B cell (primary cell): ENCODE measurements around the gene NFU1. TPM values are rescaled to one million over a fixed set of nuclear protein-coding genes. Genes with fewer than 3 reads are reported as not detected.

Source experiments
- ATAC-seq: fragments of 200-7000 bp; cut with Tn5 transposase; one replicate; pipeline ENCODE4 v1.10.0; 2021; ENCODE audit warnings: low read depth, mild to moderate bottlenecking, moderate number of reproducible peaks, moderate library complexity
- CTCF ChIA-PET: fragments of 350-600 bp; sonication (Branson Sonifier 250); formaldehyde crosslinking; loops from one replicate; lab custom pipeline; 2021; ENCODE audit warnings: antibody characterized with exemption, inconsistent platforms; lab: Charles Lee
- POLR2A ChIA-PET: fragments of 350-600 bp; sonication (Branson Sonifier 250); formaldehyde crosslinking; loops from one replicate; lab custom pipeline; 2021; ENCODE audit warnings: antibody characterized with exemption; lab: Charles Lee
- DNase-seq: peaks from one replicate; pipeline ENCODE4 v3.0.0; 2013
- H2AFZ ChIP-seq: 2 replicates; pipeline ENCODE4 v1.6.1; 2012; ENCODE audit warnings: mild to moderate bottlenecking, low read depth, low read length; ENCODE audit not compliant: insufficient read depth, poor library complexity, severe bottlenecking
- H3K27ac ChIP-seq, 2 donors: 1 replicate in 1 of 2; 2 replicates in 1 of 2; pipeline ENCODE4 v1.5.1; 2012 to 2013; ENCODE audit warnings: low read length in 2 of 2, mild to moderate bottlenecking in 2 of 2, moderate library complexity in 1 of 2
- H3K27me3 ChIP-seq, 4 experiments: fragments of 200-600 bp in 1 of 4; sonication (generic) in 1 of 4; replicated peaks in 1 of 4; 1 replicate in 2 of 4; 2 replicates in 2 of 4; pipeline versions ENCODE4 v1.6.1 to v1.7.0; 2013 to 2016; ENCODE audit warnings: low read length in 3 of 4, mild to moderate bottlenecking in 2 of 4, mixed read lengths in 1 of 4, moderate library complexity in 1 of 4; ENCODE audit not compliant: insufficient read depth in 4 of 4, control insufficient read depth in 3 of 4; ENCODE audit errors: control extremely low read depth in 1 of 4
- H3K36me3 ChIP-seq, 2 experiments: replicated peaks in 1 of 2; 1 replicate in 1 of 2; 2 replicates in 1 of 2; pipeline versions ENCODE4 v1.6.1 to v1.7.1; 2013; ENCODE audit warnings: low read length in 1 of 2; ENCODE audit not compliant: insufficient read depth in 2 of 2, control insufficient read depth in 1 of 2; ENCODE audit errors: control extremely low read depth in 1 of 2, extremely low read depth in 1 of 2
- H3K4me1 ChIP-seq, 2 donors: fragments of 200-600 bp in 1 of 2; sonication (generic) in 1 of 2; 1 replicate in 1 of 2; 2 replicates in 1 of 2; pipeline versions ENCODE4 v1.5.1 to v1.6.1; 2013 to 2017; ENCODE audit warnings: low read length in 2 of 2; ENCODE audit not compliant: control insufficient read depth in 2 of 2, insufficient read depth in 2 of 2
- H3K4me2 ChIP-seq: replicated peaks from 2 replicates; pipeline ENCODE3; 2012; ENCODE audit warnings: mild to moderate bottlenecking, low read depth, low read length; ENCODE audit not compliant: poor library complexity, severe bottlenecking
- H3K4me3 ChIP-seq, 5 experiments: fragments of 200-600 bp in 1 of 5; sonication (generic) in 1 of 5; 1 replicate in 3 of 5; 2 replicates in 2 of 5; pipeline versions ENCODE4 v1.5.1 to v1.7.0; 2011 to 2016; ENCODE audit warnings: low read length in 4 of 5, mild to moderate bottlenecking in 4 of 5, low read depth in 2 of 5, control low read depth in 1 of 5, moderate library complexity in 1 of 5; ENCODE audit not compliant: insufficient read depth in 1 of 5; ENCODE audit errors: control extremely low read depth in 1 of 5, extremely low read depth in 1 of 5
- H3K79me2 ChIP-seq: fragments of 200-600 bp; sonication (generic); one replicate; pipeline ENCODE4 v1.6.0; 2016; ENCODE audit warnings: low read length; ENCODE audit not compliant: control insufficient read depth, insufficient read depth
- H3K9ac ChIP-seq: fragments of 200-600 bp; sonication (generic); 2 replicates; pipeline ENCODE4 v1.6.1; 2017; ENCODE audit warnings: mild to moderate bottlenecking, low read length, moderate library complexity
- H3K9me3 ChIP-seq, 3 donors: one replicate each; pipeline versions ENCODE4 v1.6.1 to v1.7.1; 2013; ENCODE audit warnings: low read length in 2 of 3; ENCODE audit not compliant: control insufficient read depth in 2 of 3, insufficient read depth in 1 of 3; ENCODE audit errors: control extremely low read depth in 1 of 3
- H4K20me1 ChIP-seq: 2 replicates; pipeline ENCODE4 v1.6.0; 2012; ENCODE audit warnings: mild to moderate bottlenecking, low read length; ENCODE audit not compliant: insufficient read depth, control insufficient read depth, poor library complexity, severe bottlenecking
- H3K27ac Mint-ChIP-seq: one replicate; pipeline ENCODE4 v1.8.0; 2021; ENCODE audit warnings: mixed read lengths
- H3K27me3 Mint-ChIP-seq: one replicate; pipeline ENCODE4 v1.8.0; 2021; ENCODE audit warnings: mixed read lengths
- H3K4me1 Mint-ChIP-seq: one replicate; pipeline ENCODE4 v1.8.0; 2021; ENCODE audit warnings: mixed read lengths
- H3K4me3 Mint-ChIP-seq: one replicate; pipeline ENCODE4 v1.8.0; 2021; ENCODE audit warnings: mixed read lengths
- H3K9me3 Mint-ChIP-seq: one replicate; pipeline ENCODE4 v1.8.0; 2022; ENCODE audit warnings: mixed read lengths; ENCODE audit not compliant: insufficient read depth
- CTCF ChIP-seq: fragments of 200-600 bp; IDR thresholded peaks from one replicate; pipeline ENCODE4 v1.8.0; 2022; ENCODE audit warnings: antibody characterized with exemption, mild to moderate bottlenecking
- EZH2 ChIP-seq: IDR thresholded peaks from 2 replicates; pipeline ENCODE4 v1.6.1; 2012; ENCODE audit warnings: borderline replicate concordance, low read depth, mild to moderate bottlenecking, moderate library complexity, low read length; ENCODE audit not compliant: insufficient read depth, poor library complexity, severe bottlenecking
- WGBS: methylation state at CpG from one replicate; pipeline ENCODE4 v1.1.5; 2013; ENCODE audit warnings: missing lambda C conversion rate; ENCODE audit not compliant: insufficient coverage; 5-methylcytosine and 5-hydroxymethylcytosine counted together
- intact Hi-C: fragments of 100-400 bp; cut with micrococcal nuclease; formaldehyde crosslinking; loops from one replicate; pipeline ENCODE4 v1.10.0; 2022
- polyA plus RNA-seq: library from polyadenylated mRNA; depleted of rRNA; stranded (reverse); fragments of >200 nt; gene quantifications from 2 replicates; pipeline ENCODE4 v1.2.3, GENCODE V29; 2012
- total RNA-seq, 2 donors: library from RNA; stranded (reverse); fragments of 120-200 nt in 1 of 2; gene quantifications; 1 replicate in 1 of 2; 2 replicates in 1 of 2; pipeline versions ENCODE4 v1.2.3 to v1.2.4, GENCODE V29; 2013 to 2022

The NFU1 gene
- total and polyA plus RNA-seq, 2 donors (not counting 1 experiment from before 2014, with no cell fraction given), result 19.2 to 40.6 TPM

GRCh38 chr2:69390001-69390400 is 47.2 kb downstream of the NFU1 start:
- intact Hi-C loops, result no loop called here
- no peak for ATAC-seq
- POLR2A ChIA-PET, result no interaction called here
- H3K4me3 Mint-ChIP-seq, result no peak overlapping the region
- Histone ChIP-seq H3K79me2 (peaks cover 22% of the 10 kb centered on the region), H3K4me3 (no peak overlapping the region), H3K4me1 (peaks cover 15 to 16% of the 10 kb centered on the region in 2 donors), H3K27ac (no peak overlapping the region), H3K9me3 (no peaks in the 10 kb centered on the region), H2AFZ (no peak overlapping the region), H3K4me2 (no peak overlapping the region), H3K9ac (no peak overlapping the region), H3K36me3 (peaks cover 1 to 4% of the 10 kb centered on the region in 2 experiments), H3K27me3 (no peaks in the 10 kb centered on the region), H4K20me1 (no peaks in the 10 kb centered on the region)
- H3K4me1 Mint-ChIP-seq, result peaks cover 21% of the 10 kb centered on the region
- H3K27ac Mint-ChIP-seq, result no peak overlapping the region
- TF ChIP-seq CTCF (no peak), EZH2 (no peak)
- 100% methylated on average over 3 of the region's 3 CpGs for WGBS
- no peaks in the 10 kb centered on the region for H3K27me3 Mint-ChIP-seq
- DNase-seq, result no peak
- no peaks in the 10 kb centered on the region for H3K9me3 Mint-ChIP-seq
- CTCF ChIA-PET, result no interaction called here

GRCh38 chr2:69389271-69389670 is 48.0 kb downstream of the NFU1 start:
- Mint-ChIP-seq H3K9me3 (no peaks in the 10 kb centered on the region), H3K4me3 (no peak overlapping the region), H3K27me3 (no peaks in the 10 kb centered on the region), H3K4me1 (peaks cover 21% of the 10 kb centered on the region), H3K27ac (no peak overlapping the region)
- H2AFZ ChIP-seq, result no peak overlapping the region
- H3K4me3 ChIP-seq, result no peak overlapping the region
- no peak overlapping the region for H3K9ac ChIP-seq
- POLR2A ChIA-PET, result no interaction called here
- peaks cover 30% of the 10 kb centered on the region for H3K79me2 ChIP-seq
- DNase-seq (no peak), ATAC-seq (no peak)
- H3K36me3 ChIP-seq, result peaks cover 0 to 2% of the 10 kb centered on the region in 2 experiments
- peaks cover 15 to 16% of the 10 kb centered on the region in 2 donors for H3K4me1 ChIP-seq
- H3K27me3 ChIP-seq, result no peaks in the 10 kb centered on the region
- TF ChIP-seq CTCF (no peak), EZH2 (no peak)
- WGBS, result no CpG with 5 or more reads among the region's 3 CpGs
- CTCF ChIA-PET, result interaction anchor here (1.2 to 1.3 kb wide), 2 partner anchors 47 to 335 kb away, joined by 3 read pairs; partner anchors contain the start of gene NFU1
- no peak overlapping the region for H3K27ac ChIP-seq
- H3K9me3 ChIP-seq, result no peaks in the 10 kb centered on the region
- intact Hi-C loops, result loop anchor here (5.0 to 10.0 kb wide), 3 partner anchors 176 to 922 kb away; partner anchors contain the start of genes APLF and FBXO48
- no peak overlapping the region for H3K4me2 ChIP-seq
- H4K20me1 ChIP-seq, result no peaks in the 10 kb centered on the region
